Endodermal cell (in vitro differentiated cells): ENCODE results near the gene HHAT. TPM values are rescaled to one million over a fixed set of nuclear protein-coding genes. Genes with fewer than 3 reads are reported as not detected.

Source experiments
- DNase-seq: peaks from one replicate; pipeline ENCODE4 v3.0.0-alpha.2; 2017
- H3K27ac ChIP-seq: 2 replicates; pipeline ENCODE4 v1.5.1; 2013; ENCODE audit warnings: mild to moderate bottlenecking, low read depth, low read length, moderate library complexity
- H3K27me3 ChIP-seq: 2 replicates; pipeline ENCODE4 v1.6.1; 2013; ENCODE audit warnings: mild to moderate bottlenecking, low read length, moderate library complexity; ENCODE audit not compliant: insufficient read depth, control insufficient read depth, poor library complexity, severe bottlenecking
- H3K36me3 ChIP-seq: 2 replicates; pipeline ENCODE4 v1.7.0; 2013; ENCODE audit warnings: mild to moderate bottlenecking, low read length, moderate library complexity; ENCODE audit not compliant: control insufficient read depth, insufficient read depth
- H3K4me1 ChIP-seq: one replicate; pipeline ENCODE4 v1.7.0; 2013; ENCODE audit warnings: low read length; ENCODE audit not compliant: control insufficient read depth, insufficient read depth
- H3K4me3 ChIP-seq: 2 replicates; pipeline ENCODE4 v1.5.1; 2013; ENCODE audit warnings: mild to moderate bottlenecking, low read length, moderate library complexity
- H3K9ac ChIP-seq: 2 replicates; pipeline ENCODE4 v1.6.1; 2013; ENCODE audit warnings: mild to moderate bottlenecking, low read length, moderate library complexity; ENCODE audit not compliant: poor library complexity, severe bottlenecking; ENCODE audit errors: extremely low read depth
- H3K9me3 ChIP-seq: 2 replicates; pipeline ENCODE4 v1.6.1; 2013; ENCODE audit warnings: mild to moderate bottlenecking, low read length, moderate library complexity; ENCODE audit not compliant: control insufficient read depth
- H3K27ac Mint-ChIP-seq: 2 replicates; pipeline ENCODE4 v1.8.0; 2020; ENCODE audit warnings: mixed read lengths
- H3K27me3 Mint-ChIP-seq: 2 replicates; pipeline ENCODE4 v1.8.0; 2021; ENCODE audit warnings: mild to moderate bottlenecking, mixed read lengths; ENCODE audit not compliant: insufficient read depth
- H3K36me3 Mint-ChIP-seq: 2 replicates; pipeline ENCODE4 v1.8.0; 2020; ENCODE audit warnings: low read depth, mixed read lengths
- H3K4me1 Mint-ChIP-seq: 2 replicates; pipeline ENCODE4 v1.8.0; 2020; ENCODE audit warnings: mixed read lengths
- H3K4me3 Mint-ChIP-seq: 2 replicates; pipeline ENCODE4 v1.8.0; 2020; ENCODE audit warnings: mild to moderate bottlenecking, moderate library complexity, mixed read lengths
- H3K9me3 Mint-ChIP-seq: 2 replicates; pipeline ENCODE4 v1.8.0; 2020; ENCODE audit warnings: mild to moderate bottlenecking, mixed read lengths
- WGBS, 2 experiments: methylation state at CpG; one replicate each; pipeline versions ENCODE4 v1.1.5 to v1.1.7; 2013; ENCODE audit warnings: missing lambda C conversion rate in 2 of 2, mixed read lengths in 1 of 2; ENCODE audit not compliant: insufficient coverage in 1 of 2, insufficient read length in 1 of 2; 5-methylcytosine and 5-hydroxymethylcytosine counted together
- total RNA-seq, 2 donors: library from RNA; stranded (reverse); fragmentation: NEBNext Ultra II Directional in 1 of 2; extraction: Animal tissue kit (Norgen Biotek cat#: 25700) in 1 of 2; gene quantifications; 2 replicates in 1 of 2; 3 replicates in 1 of 2; pipeline ENCODE4 v1.2.1, GENCODE V29; 2021
- TF ChIP-seq, protein P1 (sequence below): fragments of 200-600 bp; sonication (generic); conservative IDR thresholded peaks from 2 replicates; pipeline ENCODE4 v1.5.0; 2021; ENCODE audit warnings: antibody characterized with exemption, mild to moderate bottlenecking

Gene HHAT
- total RNA-seq, 2 donors from 2014 or later, result 6.9 to 9.8 TPM

- peaks cover 16% of the 10 kb centered on the region for H3K27me3 Mint-ChIP-seq
- H3K36me3 Mint-ChIP-seq, result no peaks in the 10 kb centered on the region
- TF ChIP-seq, protein P1, sequence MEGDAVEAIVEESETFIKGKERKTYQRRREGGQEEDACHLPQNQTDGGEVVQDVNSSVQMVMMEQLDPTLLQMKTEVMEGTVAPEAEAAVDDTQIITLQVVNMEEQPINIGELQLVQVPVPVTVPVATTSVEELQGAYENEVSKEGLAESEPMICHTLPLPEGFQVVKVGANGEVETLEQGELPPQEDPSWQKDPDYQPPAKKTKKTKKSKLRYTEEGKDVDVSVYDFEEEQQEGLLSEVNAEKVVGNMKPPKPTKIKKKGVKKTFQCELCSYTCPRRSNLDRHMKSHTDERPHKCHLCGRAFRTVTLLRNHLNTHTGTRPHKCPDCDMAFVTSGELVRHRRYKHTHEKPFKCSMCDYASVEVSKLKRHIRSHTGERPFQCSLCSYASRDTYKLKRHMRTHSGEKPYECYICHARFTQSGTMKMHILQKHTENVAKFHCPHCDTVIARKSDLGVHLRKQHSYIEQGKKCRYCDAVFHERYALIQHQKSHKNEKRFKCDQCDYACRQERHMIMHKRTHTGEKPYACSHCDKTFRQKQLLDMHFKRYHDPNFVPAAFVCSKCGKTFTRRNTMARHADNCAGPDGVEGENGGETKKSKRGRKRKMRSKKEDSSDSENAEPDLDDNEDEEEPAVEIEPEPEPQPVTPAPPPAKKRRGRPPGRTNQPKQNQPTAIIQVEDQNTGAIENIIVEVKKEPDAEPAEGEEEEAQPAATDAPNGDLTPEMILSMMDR, result no peak
- no peaks in the 10 kb centered on the region for H3K4me1 Mint-ChIP-seq
- WGBS, 2 experiments, result 93 to 100% methylated on average over 1 to 6 of the region's 6 CpGs
- Histone ChIP-seq H3K27me3 (no peaks in the 10 kb centered on the region), H3K4me3 (no peak overlapping the region), H3K9me3 (no peaks in the 10 kb centered on the region), H3K36me3 (no peaks in the 10 kb centered on the region), H3K9ac (no peak overlapping the region), H3K27ac (no peak overlapping the region), H3K4me1 (no peaks in the 10 kb centered on the region)
- no peak overlapping the region for H3K27ac Mint-ChIP-seq
- no peaks in the 10 kb centered on the region for H3K9me3 Mint-ChIP-seq
- H3K4me3 Mint-ChIP-seq, result no peak overlapping the region
- no peak for DNase-seq
Measured at GRCh38 chr1:210315529-210315928, 13.2 kb upstream of the HHAT start.

- Mint-ChIP-seq H3K27ac (no peak overlapping the region), H3K27me3 (peaks cover 16% of the 10 kb centered on the region), H3K4me1 (no peaks in the 10 kb centered on the region), H3K4me3 (no peak overlapping the region), H3K9me3 (no peaks in the 10 kb centered on the region), H3K36me3 (no peaks in the 10 kb centered on the region)
- no peaks in the 10 kb centered on the region for H3K9me3 ChIP-seq
- no peak for DNase-seq
- TF ChIP-seq, protein P1, result no peak
- H3K9ac ChIP-seq, result no peak overlapping the region
- no peaks in the 10 kb centered on the region for H3K27me3 ChIP-seq
- H3K27ac ChIP-seq, result no peak overlapping the region
- H3K36me3 ChIP-seq, result no peaks in the 10 kb centered on the region
- WGBS, 2 experiments, result 88% methylated on average over 3 of the region's 3 CpGs; no CpG with 5 or more reads in 1 of the 2 experiments
- H3K4me3 ChIP-seq, result no peak overlapping the region
- H3K4me1 ChIP-seq, result no peaks in the 10 kb centered on the region
Measured at GRCh38 chr1:210321131-210321530, 7.6 kb upstream of the HHAT start.

DNA sequence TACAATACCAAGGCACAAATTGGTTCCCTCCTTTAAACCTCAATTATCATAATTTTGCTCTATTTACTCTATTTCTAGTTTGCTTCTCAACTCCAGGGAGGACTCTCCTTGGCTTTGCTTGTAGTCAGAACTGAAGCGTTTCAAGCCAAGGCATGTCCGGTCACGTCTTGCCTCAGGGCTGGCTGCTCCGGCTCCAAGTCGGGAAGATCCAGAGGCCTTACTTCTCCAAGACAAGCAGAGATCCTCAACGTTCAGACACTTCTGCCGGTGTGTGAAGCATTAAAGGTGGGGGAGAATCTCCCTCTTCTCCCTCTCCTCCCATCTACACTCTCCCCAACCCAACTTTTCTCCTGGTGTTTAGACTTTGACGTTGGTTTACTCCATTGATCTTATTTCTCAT is 7.2 kb upstream of the HHAT start:
- no peaks in the 10 kb centered on the region for H3K36me3 Mint-ChIP-seq
- H3K4me1 Mint-ChIP-seq, result no peaks in the 10 kb centered on the region
- no peak overlapping the region for H3K4me3 ChIP-seq
- H3K9me3 Mint-ChIP-seq, result no peaks in the 10 kb centered on the region
- no peaks in the 10 kb centered on the region for H3K36me3 ChIP-seq
- peaks cover 18% of the 10 kb centered on the region for H3K27me3 Mint-ChIP-seq
- no peaks in the 10 kb centered on the region for H3K9me3 ChIP-seq
- H3K27ac Mint-ChIP-seq, result no peak overlapping the region
- no peaks in the 10 kb centered on the region for H3K27me3 ChIP-seq
- TF ChIP-seq, protein P1, result no peak
- no peak overlapping the region for H3K4me3 Mint-ChIP-seq
- WGBS, 2 experiments, result 85 to 93% methylated on average over 8 of the region's 8 CpGs
- no peaks in the 10 kb centered on the region for H3K4me1 ChIP-seq
- DNase-seq, result no peak
- H3K9ac ChIP-seq, result no peak overlapping the region
- no peak overlapping the region for H3K27ac ChIP-seq
